ENCODE results near the gene SIAH1.
"Not testable (repeated sequence)": the region's sequence is repeated elsewhere in the genome, so short reads cannot be mapped to it uniquely, and the experiment has no call there.

Gene SIAH1

DNA sequence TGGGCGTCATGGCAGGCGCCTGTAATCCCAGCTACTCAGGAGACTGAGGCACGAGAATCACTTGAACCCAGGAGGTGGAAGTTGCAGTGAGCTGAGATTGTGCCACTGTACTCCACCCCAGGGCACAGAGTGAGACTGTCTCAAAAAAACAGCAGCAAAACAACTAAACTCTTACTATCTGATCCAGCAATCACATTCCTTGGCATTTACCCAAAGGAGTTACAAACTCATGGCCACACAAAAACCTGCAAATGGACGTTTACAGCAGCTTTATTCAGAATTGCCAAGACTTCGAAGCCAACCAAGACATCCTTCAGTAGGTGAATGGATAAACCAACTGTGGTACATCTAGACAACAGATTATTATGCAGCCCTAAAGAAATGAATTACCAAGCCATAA lies 4.0 kb downstream of the SIAH1 start:
- no peak for TF ChIP-seq CTCF (IDR thresholded peaks at IDR 0.05; ENCODE audit: low read length, missing control alignments)
- no peak overlapping the region for H3K4me3 ChIP-seq (replicated peaks; ENCODE audit: low read depth, low read length)
- DNase-seq (ENCODE audit: low read depth) = peak; percentile 45

DNA sequence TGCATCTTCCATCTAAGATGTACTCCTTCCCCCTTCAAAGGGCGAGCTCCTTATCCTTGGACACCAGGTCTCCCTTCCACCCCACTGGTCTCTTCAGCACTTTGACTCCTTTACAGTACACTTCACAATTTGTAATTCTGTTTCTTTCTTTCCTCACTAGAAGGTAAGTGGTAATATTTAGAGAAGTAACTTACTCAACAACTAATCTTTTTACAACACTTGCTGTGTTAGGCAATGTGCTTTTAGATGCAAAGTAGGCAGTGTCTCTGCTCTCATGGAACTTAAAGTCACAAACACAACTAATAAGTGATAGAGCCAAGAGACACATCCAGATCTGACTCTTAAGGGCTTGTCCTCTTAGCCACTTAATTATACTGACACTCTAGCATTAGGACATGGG lies 6.4 kb downstream of the SIAH1 start:
- H3K4me3 ChIP-seq (replicated peaks; ENCODE audit: low read depth, low read length) = no peak overlapping the region
- TF ChIP-seq CTCF (IDR thresholded peaks at IDR 0.05; ENCODE audit: low read length, missing control alignments) = no peak

GRCh38 chr16:48378276-48378675 lies 6.9 kb downstream of the SIAH1 start:
- no peak for DNase-seq (ENCODE audit: low read depth)
- no peak overlapping the region for H3K4me3 ChIP-seq (replicated peaks; ENCODE audit: low read depth, low read length)
- no peak for TF ChIP-seq CTCF (IDR thresholded peaks at IDR 0.05; ENCODE audit: low read length, missing control alignments)

More for the DNA sequence above, 6.4 kb downstream of the SIAH1 start:
- no peak for DNase-seq (ENCODE audit: low read depth)

DNA sequence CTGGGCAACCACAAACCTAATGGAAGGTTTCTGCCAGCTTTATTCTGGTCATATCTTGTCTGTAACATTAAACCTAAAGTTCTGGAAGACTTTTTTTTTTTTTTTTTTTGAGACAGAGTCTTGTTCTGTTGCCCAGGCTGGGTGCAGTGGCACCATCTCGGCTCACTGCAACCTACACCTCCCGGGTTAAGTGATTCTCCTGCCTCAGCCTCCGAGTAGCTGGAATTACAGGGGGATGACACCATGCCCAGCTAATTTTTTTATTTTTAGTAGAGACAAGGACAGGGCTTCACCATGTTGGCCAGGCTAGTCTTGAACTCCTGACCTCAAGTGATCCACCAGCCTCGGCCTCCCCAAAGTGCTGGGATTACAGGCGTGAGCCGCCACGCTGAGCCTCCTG lies 7.9 kb downstream of the SIAH1 start:
- not testable (repeated sequence) for H3K4me3 ChIP-seq (replicated peaks; ENCODE audit: low read depth, low read length); DNase-seq (ENCODE audit: low read depth)

DNA sequence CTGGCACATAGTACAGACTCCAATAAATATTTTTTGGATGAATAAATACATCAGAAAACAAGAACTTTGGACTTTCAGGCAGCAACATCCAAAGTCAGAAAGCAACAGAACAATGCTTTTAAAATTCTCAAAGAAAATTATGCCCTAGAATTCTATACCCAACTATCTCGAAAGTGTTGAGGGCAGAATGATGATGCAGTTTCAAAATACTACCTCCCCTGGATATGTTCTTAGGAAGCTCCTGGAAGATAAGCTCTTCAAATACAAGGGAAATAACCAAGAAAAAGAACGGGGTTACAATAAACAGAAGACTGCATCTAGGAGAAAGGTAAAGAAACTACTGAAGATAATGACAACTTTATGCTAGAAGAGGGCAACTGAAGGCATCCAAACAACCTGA lies 11.0 kb downstream of the SIAH1 start:
- no peak for DNase-seq (ENCODE audit: low read depth)
- no peak for TF ChIP-seq CTCF (IDR thresholded peaks at IDR 0.05; ENCODE audit: low read length, missing control alignments)
- H3K4me3 ChIP-seq (replicated peaks; ENCODE audit: low read depth, low read length) = no peak overlapping the region

DNA sequence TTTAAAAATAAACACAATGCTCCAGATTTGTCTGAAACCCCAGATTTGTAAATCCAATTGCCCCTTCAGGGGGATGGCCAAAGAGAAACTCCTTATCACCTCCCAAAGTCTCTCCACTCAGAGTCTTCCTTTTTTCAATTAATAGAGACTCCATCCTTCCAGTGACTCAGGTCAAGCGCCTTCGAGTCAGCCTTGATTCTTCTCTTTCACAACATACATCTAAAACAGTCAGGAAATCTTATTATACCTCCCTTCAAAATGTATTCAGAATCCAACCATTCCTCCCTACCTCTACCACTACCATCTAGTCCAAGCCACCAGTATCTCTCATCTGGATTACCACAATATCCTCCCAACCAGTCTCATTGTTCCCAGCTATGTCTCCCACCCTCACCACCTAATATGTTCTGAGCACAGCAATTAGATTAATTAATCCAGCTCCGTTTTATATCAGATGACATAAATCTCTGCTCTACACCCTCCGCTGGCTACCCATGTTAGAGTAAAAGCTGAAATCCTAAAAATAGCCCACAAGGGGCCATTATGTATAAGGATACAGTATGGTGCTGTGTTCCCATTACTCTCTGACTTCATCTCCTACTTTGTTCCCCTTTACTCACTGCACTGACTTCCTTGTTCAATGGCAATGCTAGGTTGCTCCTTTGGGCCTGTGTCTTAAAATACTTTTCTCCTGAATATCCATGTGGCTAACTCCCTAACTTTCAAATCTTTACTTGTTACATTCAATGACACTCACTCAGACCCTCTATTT lies 11.8 kb downstream of the SIAH1 start:
- no peak for DNase-seq (ENCODE audit: low read depth)
- TF ChIP-seq CTCF (IDR thresholded peaks at IDR 0.05; ENCODE audit: low read length, missing control alignments) = no peak
- no peak overlapping the region for H3K4me3 ChIP-seq (replicated peaks; ENCODE audit: low read depth, low read length)

DNA sequence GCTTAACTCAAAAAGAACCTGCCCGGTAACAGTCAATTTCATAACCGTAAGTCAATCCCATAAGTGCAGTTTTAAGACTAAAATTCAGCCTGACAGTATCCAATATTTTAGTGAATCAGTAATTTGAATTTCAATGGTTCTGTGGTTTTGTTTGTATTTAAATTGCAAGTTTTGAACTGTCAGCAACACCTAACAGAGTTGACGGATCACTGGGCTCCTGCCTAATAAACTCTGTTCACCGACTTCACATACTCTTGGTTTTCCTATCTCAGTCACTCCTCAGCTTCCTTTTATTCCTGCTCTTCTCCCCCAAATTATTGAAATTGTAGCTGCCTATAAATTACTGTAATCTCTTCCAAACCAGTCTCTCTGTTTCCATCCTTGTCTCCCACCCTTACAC lies 12.5 kb downstream of the SIAH1 start:
- no peak overlapping the region for H3K4me3 ChIP-seq (replicated peaks; ENCODE audit: low read depth, low read length)
- no peak for DNase-seq (ENCODE audit: low read depth)
- no peak for TF ChIP-seq CTCF (IDR thresholded peaks at IDR 0.05; ENCODE audit: low read length, missing control alignments)
